ENCODE measurements around the gene FAM216B. TPM values are rescaled to one million over a fixed set of nuclear protein-coding genes. Genes with fewer than 3 reads are reported as not detected.

The FAM216B gene
- not detected for total RNA-seq

DNA sequence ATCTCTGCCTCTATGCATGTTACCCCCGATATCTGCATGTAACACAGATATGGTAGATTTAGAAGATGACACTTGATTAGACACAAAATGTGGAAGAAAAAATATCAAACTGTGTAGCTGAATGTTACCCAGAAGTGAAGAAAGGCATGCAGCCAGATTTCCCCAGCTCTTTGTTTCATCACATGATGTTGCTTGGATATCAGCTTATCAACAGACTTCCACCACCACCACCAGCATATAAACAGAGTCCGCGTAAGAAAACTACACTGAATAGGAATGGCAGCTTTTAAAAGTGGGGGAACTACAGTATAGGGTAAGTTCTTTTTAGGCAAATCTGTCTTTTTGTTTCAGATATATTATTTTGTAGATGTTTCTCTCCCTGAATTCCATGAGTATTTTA lies at the start of gene FAM216B:
Gene FAM216B, plus strand, starts transcription at position 233 of the 400 bp plus-strand sequence. CDS start 2,484 bp downstream, outside the sequence.
- no peak within 1 kb of the TSS for H3K4me3 Mint-ChIP-seq
- no peaks in the 10 kb centered on the region for H3K9me3 Mint-ChIP-seq
- H3K36me3 Mint-ChIP-seq: no peaks in the 10 kb centered on the region
- H3K27me3 Mint-ChIP-seq: peaks cover 27% of the 10 kb centered on the region
- H3K27ac Mint-ChIP-seq: no peak within 1 kb of the TSS
- H3K4me1 Mint-ChIP-seq: no peaks in the 10 kb centered on the region
- no peak for DNase-seq

DNA sequence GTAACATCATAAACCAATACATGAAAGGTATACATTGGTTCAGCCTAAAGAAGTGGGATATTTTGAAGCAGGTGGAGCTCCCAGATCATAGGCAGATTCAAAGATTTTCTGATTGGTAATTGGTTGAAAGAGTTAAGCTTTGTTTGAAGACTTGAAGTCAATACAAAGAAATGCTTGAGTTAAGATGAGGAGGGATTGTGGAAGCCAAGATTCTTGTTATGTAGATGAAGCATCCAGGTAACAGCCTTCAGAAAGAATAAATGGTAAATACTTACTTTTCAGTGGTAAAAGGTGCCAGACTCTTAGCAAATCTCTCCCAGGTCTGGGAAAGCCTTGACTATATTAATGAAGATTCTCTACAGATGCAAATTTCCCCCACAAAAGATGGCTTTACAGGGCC lies 49.3 kb upstream of the FAM216B start:
- Mint-ChIP-seq H3K4me3 (no peak overlapping the region), H3K27me3 (peaks cover 15% of the 10 kb centered on the region), H3K9me3 (no peaks in the 10 kb centered on the region), H3K4me1 (no peaks in the 10 kb centered on the region), H3K36me3 (no peaks in the 10 kb centered on the region), H3K27ac (no peak overlapping the region)
- DNase-seq: no peak

DNA sequence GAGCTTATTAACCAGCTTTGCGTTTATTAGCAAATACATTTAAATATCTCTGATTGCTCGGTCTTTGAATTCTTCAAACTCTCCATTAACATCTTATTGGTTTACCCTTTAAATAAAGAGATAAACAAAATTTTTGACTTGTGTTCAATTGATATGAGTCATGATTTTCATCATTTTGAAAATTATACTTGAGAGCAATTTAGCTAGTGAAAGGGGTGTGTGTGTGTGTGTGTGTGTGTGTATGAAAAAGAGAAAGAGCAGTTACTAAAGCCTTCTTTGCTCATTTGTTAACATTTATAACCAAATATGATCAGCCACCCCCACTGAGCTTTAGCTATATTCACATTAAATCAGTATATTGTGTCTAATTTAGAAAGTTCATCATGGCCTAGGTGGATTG lies 48.3 kb upstream of the FAM216B start:
- no peak overlapping the region for H3K27ac Mint-ChIP-seq
- H3K4me1 Mint-ChIP-seq: no peaks in the 10 kb centered on the region
- no peak overlapping the region for H3K4me3 Mint-ChIP-seq
- DNase-seq: no peak
- peaks cover 15% of the 10 kb centered on the region for H3K27me3 Mint-ChIP-seq
- H3K36me3 Mint-ChIP-seq: no peaks in the 10 kb centered on the region
- H3K9me3 Mint-ChIP-seq: no peaks in the 10 kb centered on the region

DNA sequence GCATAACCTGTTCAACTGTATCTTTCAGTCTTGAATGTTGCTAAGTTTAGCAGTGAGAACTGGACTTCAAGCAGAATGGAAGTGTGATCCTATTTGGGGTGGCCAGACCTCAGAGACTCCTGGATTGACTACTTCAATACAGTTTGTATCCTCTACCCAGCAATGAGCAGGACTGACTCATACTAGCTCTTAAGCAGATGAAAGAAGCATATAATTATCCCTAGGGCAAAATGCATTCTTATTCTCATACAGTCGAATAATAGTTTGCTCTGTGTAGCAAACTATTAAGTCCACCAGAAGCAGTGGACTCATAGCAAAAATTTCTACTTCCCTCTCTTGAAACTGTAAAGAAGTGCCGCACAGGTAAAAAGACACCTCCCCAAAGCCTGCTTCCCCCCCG lies 46.4 kb upstream of the FAM216B start:
- Mint-ChIP-seq H3K27me3 (peaks cover 8% of the 10 kb centered on the region), H3K27ac (no peak overlapping the region), H3K4me1 (no peaks in the 10 kb centered on the region), H3K9me3 (no peaks in the 10 kb centered on the region), H3K36me3 (no peaks in the 10 kb centered on the region), H3K4me3 (no peak overlapping the region)
- no peak for DNase-seq

DNA sequence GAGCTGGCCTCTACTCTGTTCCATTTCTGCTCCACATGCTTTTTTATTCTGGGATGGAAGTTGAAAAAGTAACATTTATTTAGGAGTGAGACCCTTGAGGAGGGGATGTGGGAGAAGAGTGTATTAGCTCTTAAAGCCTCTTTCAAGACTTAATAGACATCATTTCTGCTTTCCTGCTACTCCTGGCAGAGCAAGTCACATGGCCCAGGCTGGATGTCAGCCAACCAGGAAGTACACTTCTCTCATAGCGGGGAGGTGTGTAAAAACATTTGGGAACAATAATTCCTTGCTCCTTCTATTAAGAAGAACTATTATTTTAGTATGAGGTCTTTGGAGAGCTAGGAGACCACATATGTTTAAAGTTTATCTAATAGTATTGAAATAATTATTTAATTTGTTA lies 40.6 kb upstream of the FAM216B start:
- Mint-ChIP-seq H3K27ac (no peak overlapping the region), H3K27me3 (no peaks in the 10 kb centered on the region), H3K9me3 (no peaks in the 10 kb centered on the region), H3K4me1 (no peaks in the 10 kb centered on the region), H3K4me3 (no peak overlapping the region), H3K36me3 (no peaks in the 10 kb centered on the region)
- no peak for DNase-seq

DNA sequence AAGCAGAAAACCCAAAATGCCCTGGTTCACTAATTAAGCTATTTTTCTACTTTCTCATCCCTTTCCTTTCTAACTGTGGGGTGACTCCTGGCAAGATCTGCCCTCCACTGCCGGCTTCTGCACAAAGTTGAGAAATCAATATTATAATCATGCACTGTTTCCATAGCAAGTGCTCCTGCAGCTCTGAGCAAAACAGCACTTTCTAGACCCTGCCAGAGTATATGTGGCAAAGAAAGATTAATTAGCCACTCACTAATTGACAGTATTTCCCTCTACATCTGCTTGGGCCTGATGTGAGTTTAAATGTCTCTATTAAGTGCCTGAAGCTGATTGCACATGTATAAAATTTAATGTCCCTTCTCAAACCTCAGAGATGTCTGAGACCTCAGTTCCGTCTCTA lies 39.5 kb upstream of the FAM216B start:
- Mint-ChIP-seq H3K27ac (no peak overlapping the region), H3K27me3 (no peaks in the 10 kb centered on the region), H3K36me3 (no peaks in the 10 kb centered on the region), H3K9me3 (no peaks in the 10 kb centered on the region), H3K4me1 (no peaks in the 10 kb centered on the region), H3K4me3 (no peak overlapping the region)
- DNase-seq: no peak

DNA sequence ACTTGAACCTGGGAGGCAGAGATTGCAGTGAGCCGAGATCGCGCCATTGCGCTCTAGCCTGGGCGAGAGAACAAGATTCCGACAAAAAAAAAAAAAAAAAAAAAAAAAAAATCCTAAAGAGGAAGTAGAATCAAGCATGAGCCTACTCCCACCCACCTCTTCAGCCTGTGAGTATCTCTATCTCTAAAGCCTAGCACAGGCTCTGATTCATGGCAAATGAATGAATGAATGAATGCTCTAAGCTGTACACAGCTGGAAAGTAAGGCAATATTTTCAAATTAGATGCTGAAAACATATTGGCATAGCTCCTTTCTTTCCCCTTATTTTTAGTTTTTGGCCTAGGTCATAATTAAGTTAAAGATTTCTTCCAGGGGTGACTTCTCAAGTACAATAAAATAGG lies 35.7 kb upstream of the FAM216B start:
- Mint-ChIP-seq H3K4me1 (no peaks in the 10 kb centered on the region), H3K4me3 (no peak overlapping the region), H3K9me3 (no peaks in the 10 kb centered on the region), H3K36me3 (no peaks in the 10 kb centered on the region), H3K27me3 (peaks cover 4% of the 10 kb centered on the region), H3K27ac (no peak overlapping the region)
- DNase-seq: no peak

DNA sequence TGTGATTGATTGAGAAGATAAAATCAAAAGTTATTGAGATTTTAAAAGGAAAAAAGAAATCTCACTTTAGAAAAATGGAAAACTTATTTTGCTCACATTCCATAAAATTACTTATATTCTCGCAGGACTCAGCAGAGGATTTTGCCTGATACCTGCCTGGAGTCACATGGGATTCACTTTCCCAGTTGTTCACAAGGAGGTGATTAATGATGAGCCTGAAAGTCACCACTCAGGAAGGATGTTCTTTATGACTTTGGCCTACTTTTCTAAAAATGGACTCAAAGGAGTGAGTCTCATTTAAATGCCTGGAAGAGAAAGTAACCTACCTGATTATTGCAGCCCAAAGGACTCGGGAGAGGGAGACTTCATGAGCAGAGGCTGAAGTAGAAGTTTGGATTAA lies 34.5 kb upstream of the FAM216B start:
- no peaks in the 10 kb centered on the region for H3K36me3 Mint-ChIP-seq
- no peaks in the 10 kb centered on the region for H3K4me1 Mint-ChIP-seq
- peaks cover 4% of the 10 kb centered on the region for H3K27me3 Mint-ChIP-seq
- DNase-seq: no peak
- no peaks in the 10 kb centered on the region for H3K9me3 Mint-ChIP-seq
- no peak overlapping the region for H3K4me3 Mint-ChIP-seq
- H3K27ac Mint-ChIP-seq: no peak overlapping the region

DNA sequence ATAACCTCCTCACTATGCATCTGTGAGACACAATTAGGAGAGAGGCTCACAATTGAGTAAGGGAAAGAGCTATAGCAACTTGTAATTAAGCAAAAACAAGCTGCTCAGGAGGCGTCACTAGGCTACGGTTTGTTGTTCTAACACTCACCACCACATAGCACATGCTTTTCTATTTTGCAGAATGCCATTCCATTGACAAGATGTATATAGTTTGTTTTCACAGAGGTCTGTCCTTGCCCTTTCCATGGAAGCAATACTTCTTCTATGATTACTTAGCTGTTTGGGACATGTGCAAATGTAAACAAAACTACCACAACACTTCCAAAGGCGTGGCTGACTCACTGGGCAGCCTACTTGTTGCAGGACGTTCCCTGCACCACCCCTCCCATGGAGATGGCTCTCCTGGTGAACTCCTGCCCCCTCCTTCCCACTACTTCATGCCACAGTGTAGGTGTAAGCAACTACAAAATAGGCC lies 33.9 kb upstream of the FAM216B start:
- DNase-seq: no peak
- Mint-ChIP-seq H3K27ac (no peak overlapping the region), H3K4me1 (no peaks in the 10 kb centered on the region), H3K9me3 (no peaks in the 10 kb centered on the region), H3K27me3 (peaks cover 4% of the 10 kb centered on the region), H3K36me3 (no peaks in the 10 kb centered on the region), H3K4me3 (no peak overlapping the region)

DNA sequence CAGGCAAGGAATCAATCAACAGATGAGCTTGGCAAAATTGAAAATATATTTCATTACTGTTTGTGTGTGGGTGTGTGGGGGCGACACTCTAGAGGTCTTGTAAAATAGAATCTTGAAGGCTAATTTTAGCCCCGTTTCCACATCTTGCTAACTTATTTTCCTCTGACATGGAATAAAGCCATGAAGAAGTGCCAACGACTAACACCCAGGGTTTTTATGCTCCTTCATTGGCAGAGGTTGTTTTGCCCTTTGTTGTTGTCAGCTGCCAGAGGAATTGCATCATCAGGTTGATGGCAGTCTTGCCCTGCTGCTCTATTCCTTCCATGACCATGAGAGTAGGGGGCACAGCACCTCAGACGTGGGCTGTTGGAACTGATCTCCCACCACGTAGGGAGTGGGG lies 30.6 kb upstream of the FAM216B start:
- Mint-ChIP-seq H3K27me3 (peaks cover 4% of the 10 kb centered on the region), H3K4me3 (no peak overlapping the region), H3K27ac (no peak overlapping the region), H3K36me3 (no peaks in the 10 kb centered on the region), H3K9me3 (no peaks in the 10 kb centered on the region), H3K4me1 (no peaks in the 10 kb centered on the region)
- DNase-seq: no peak

DNA sequence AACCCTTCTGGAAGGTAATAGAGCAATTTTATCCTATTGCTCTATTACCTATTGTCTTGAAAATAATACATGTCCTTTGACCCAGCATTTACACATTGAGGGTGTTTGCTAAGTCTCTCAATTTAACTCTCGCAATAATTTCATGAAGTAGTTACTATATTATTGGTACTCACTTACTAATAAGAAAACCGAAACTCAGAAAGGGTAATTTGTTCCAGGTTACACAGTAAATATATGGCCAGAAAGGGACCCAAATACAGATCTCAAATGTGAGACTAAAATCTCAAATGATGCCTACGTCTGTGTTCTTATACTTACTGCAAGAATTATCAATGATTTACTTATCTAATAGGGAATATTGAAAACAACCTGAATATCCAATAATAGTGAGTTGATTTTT lies 29.7 kb upstream of the FAM216B start:
- Mint-ChIP-seq H3K27ac (no peak overlapping the region), H3K27me3 (peaks cover 4% of the 10 kb centered on the region), H3K4me1 (no peaks in the 10 kb centered on the region), H3K4me3 (no peak overlapping the region), H3K9me3 (no peaks in the 10 kb centered on the region), H3K36me3 (no peaks in the 10 kb centered on the region)
- no peak for DNase-seq

DNA sequence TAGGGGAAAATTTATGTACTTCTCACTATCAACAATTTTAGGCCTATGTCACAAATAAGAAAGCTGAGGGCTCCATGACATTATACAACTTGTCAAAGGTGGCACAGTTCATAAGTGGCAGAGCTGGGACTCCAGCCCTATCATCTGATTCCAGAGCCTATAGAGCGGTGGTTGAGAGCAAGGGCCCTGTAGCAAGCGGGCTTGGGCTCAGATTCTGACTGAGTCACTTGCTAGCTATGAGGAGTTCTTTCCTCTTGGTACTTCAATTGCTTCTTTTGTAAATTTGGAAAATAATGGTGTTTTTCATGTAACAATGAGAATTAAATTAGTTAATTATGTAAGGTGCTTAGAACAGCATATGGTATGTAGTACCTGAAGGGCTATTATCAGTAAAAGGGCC lies 28.7 kb upstream of the FAM216B start:
- H3K9me3 Mint-ChIP-seq: no peaks in the 10 kb centered on the region
- peaks cover 4% of the 10 kb centered on the region for H3K27me3 Mint-ChIP-seq
- no peak overlapping the region for H3K4me3 Mint-ChIP-seq
- H3K4me1 Mint-ChIP-seq: no peaks in the 10 kb centered on the region
- no peak overlapping the region for H3K27ac Mint-ChIP-seq
- H3K36me3 Mint-ChIP-seq: no peaks in the 10 kb centered on the region
- no peak for DNase-seq

DNA sequence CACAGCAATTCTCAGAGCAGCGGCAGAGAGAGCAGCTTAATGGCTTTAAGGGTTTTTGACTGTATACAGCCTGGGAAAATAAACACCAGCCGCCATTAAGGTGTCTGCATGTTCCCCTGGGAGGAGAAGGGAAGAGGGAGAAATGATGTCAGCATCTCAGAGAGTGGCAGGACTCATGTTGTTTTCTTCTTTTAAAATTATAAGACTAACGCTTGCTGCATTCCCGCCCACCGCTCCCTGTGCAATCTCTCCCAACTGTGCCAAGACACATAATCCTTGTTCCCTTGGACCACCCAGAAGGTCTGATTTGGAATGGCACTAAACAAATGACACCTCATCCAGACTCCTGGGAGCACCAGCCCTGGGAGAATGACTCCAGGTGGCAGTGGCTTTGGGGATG lies 27.7 kb upstream of the FAM216B start:
- Mint-ChIP-seq H3K4me1 (no peaks in the 10 kb centered on the region), H3K36me3 (no peaks in the 10 kb centered on the region), H3K4me3 (no peak overlapping the region), H3K27me3 (peaks cover 4% of the 10 kb centered on the region), H3K9me3 (no peaks in the 10 kb centered on the region), H3K27ac (no peak overlapping the region)
- DNase-seq: no peak

DNA sequence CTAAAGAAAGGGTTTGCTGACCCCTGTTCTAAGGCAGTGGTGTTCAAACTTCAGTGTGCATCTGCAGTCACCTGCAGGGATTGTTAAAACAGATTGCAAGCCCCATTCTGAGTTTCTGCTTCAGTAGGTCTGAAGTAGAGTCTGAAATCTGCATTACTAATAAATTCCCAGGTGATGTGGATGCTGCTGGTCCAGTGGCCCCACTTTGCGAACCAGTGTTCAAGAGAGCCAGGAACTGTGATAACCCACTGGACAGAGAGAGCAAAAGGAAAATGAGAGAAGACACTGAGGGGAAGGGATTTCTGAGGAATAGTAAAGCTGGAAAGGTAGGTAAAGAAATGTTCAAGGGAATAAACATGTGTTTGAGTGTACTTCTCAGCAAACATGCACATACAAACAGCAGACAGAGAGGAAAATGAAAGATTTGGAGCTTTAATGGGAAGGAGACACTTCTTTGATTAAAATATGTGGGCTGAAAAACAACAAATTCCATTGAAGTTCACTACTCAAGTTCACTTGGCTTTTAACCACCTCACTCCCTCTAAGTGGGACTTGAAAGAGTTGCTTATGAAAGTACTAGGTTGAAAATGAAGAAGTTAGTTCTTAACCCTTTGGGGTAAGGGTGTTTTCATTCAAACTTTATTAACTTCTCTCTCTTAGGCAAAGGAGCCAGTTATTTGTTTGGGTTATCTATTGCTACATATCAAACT lies 26.4 kb upstream of the FAM216B start:
- Mint-ChIP-seq H3K36me3 (no peaks in the 10 kb centered on the region), H3K4me1 (no peaks in the 10 kb centered on the region), H3K4me3 (no peak overlapping the region), H3K9me3 (no peaks in the 10 kb centered on the region), H3K27ac (no peak overlapping the region), H3K27me3 (peaks cover 4% of the 10 kb centered on the region)
- no peak for DNase-seq

DNA sequence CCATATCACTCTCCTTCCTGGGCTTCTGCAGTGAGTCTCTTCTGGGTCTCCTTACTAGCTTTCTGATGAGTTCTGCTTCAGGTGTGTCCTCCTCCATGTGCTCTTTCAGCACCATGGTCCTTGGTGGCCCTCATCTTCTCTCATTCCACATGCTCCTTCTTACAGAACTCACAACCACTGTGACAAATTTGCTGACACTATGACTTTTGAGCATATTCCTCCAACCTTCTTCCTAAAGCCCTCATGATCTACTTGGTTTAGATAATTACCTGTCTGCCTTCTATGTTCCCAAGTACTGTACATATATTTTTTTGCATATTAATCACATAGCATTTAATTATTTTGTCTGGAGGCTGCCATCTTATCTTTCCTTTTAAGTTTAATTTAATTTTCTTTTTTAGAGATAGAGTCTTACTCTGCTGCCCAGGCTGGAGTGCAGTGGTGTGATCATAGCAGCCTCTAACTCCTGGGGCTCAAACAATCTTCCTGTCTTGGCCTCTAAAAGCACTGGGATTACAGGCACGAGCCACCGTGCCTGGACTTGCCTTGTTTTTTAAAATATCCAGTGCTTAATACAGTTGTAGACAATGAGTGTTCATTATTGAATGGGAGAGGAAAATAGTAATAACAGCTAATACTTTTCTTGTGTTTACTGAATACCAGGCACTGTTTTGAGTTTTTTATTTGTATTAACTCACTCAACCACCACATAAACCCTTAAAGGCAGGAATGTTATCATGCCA lies 23.5 kb upstream of the FAM216B start:
- no peaks in the 10 kb centered on the region for H3K9me3 Mint-ChIP-seq
- H3K4me3 Mint-ChIP-seq: no peak overlapping the region
- peaks cover 4% of the 10 kb centered on the region for H3K27me3 Mint-ChIP-seq
- peaks cover under 1% of the 10 kb centered on the region for H3K4me1 Mint-ChIP-seq
- H3K36me3 Mint-ChIP-seq: no peaks in the 10 kb centered on the region
- no peak overlapping the region for H3K27ac Mint-ChIP-seq
- no peak for DNase-seq

DNA sequence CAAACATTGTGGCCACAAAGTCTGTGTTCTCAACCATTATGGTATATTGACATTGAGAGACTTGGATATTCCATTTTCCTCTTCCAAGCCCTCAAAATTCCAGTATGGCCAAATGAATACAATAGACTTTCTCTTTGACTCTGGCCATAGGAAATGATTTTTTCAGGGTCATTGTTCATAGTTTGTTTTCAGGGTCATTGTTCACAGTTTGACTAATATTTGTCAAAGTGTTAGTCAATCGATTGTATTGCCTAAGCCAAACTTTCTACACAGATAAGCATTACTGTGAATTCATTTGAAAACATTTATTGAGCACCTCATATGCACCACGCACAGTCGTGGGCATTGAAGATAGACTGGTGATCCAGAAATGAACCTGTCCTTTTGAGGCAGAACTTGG lies 22.9 kb upstream of the FAM216B start:
- Mint-ChIP-seq H3K4me1 (peaks cover 2% of the 10 kb centered on the region), H3K36me3 (no peaks in the 10 kb centered on the region), H3K4me3 (no peak overlapping the region), H3K27me3 (peaks cover 4% of the 10 kb centered on the region), H3K27ac (no peak overlapping the region), H3K9me3 (no peaks in the 10 kb centered on the region)
- no peak for DNase-seq
